ENCODE measurements around the gene RGL4.
"Not testable (repeated sequence)": the region's sequence is repeated elsewhere in the genome, so short reads cannot be mapped to it uniquely, and the experiment has no call there.

DNA sequence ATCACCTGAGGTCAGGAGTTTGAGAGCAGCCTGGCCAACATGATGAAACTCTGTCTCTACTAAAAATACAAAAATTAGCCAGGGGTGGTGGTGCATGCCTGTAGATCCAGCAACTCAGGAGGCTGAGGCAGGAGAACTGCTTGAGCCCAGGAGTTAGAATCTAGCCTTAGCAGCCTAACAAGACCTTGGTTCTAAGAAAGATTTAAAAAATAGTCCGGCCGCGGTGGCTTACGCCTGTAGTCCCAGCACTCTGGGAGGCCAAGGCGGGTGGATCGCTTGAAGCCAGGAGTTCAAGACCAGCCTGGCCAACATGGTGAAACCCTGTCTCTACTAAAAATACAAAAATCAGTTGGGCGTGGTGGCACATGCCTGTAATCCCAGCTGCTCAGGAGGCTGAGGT is 44.3 kb upstream of the RGL4 start:
- TF ChIP-seq, protein P1, sequence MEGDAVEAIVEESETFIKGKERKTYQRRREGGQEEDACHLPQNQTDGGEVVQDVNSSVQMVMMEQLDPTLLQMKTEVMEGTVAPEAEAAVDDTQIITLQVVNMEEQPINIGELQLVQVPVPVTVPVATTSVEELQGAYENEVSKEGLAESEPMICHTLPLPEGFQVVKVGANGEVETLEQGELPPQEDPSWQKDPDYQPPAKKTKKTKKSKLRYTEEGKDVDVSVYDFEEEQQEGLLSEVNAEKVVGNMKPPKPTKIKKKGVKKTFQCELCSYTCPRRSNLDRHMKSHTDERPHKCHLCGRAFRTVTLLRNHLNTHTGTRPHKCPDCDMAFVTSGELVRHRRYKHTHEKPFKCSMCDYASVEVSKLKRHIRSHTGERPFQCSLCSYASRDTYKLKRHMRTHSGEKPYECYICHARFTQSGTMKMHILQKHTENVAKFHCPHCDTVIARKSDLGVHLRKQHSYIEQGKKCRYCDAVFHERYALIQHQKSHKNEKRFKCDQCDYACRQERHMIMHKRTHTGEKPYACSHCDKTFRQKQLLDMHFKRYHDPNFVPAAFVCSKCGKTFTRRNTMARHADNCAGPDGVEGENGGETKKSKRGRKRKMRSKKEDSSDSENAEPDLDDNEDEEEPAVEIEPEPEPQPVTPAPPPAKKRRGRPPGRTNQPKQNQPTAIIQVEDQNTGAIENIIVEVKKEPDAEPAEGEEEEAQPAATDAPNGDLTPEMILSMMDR (IDR thresholded peaks at IDR 0.05): not testable (repeated sequence)
- not testable (repeated sequence) for TF ChIP-seq EP300, POLR2A (IDR thresholded peaks at IDR 0.05)
